Myocyte (in vitro differentiated cells): Measurements from ENCODE around the gene CTCF. TPM values are rescaled to one million over a fixed set of nuclear protein-coding genes. Genes with fewer than 3 reads are reported as not detected.
"Not testable (repeated sequence)": the region's sequence is repeated elsewhere in the genome, so short reads cannot be mapped to it uniquely, and the experiment has no call there.

Source experiments
- DNase-seq: peaks from one replicate; pipeline ENCODE4 v3.0.0-alpha.2; 2012; ENCODE audit warnings: low read depth
- polyA plus RNA-seq: library from polyadenylated mRNA; unstranded; fragments of >200 nt; gene quantifications from one replicate; pipeline ENCODE4 v1.2.1, GENCODE V29; 2012; ENCODE audit warnings: missing spikeins
- total RNA-seq: library from RNA; depleted of rRNA; stranded (reverse); fragments of >200 nt; gene quantifications from 2 replicates; pipeline ENCODE4 v1.2.3, GENCODE V29; 2014

Gene CTCF
- total RNA-seq: 27.9 and 35.7 TPM in 2 replicates
- polyA plus RNA-seq: 20.0 TPM

GRCh38 chr16:67562526-67562917 lies at the start of gene CTCF:
CTCF (plus strand) TSS chr16:67562526; CDS start chr16:67610833, 48,307 bp downstream.
- peak; percentile 81 for DNase-seq

GRCh38 chr16:67513892-67514291 lies 48.4 kb upstream of the CTCF start:
- not testable (repeated sequence) for DNase-seq

- peak; percentile 84 for DNase-seq
These were observed 47.9 kb upstream of the CTCF start for GRCh38 chr16:67514382-67514828.

GRCh38 chr16:67516296-67517154 lies 45.8 kb upstream of the CTCF start:
- peak; percentile 48 for DNase-seq

- no peak for DNase-seq
These were observed 45.2 kb upstream of the CTCF start for GRCh38 chr16:67517155-67517445.

GRCh38 chr16:67517661-67518423 lies 44.5 kb upstream of the CTCF start:
- no peak for DNase-seq

GRCh38 chr16:67518676-67519075 lies 43.6 kb upstream of the CTCF start:
- DNase-seq: no peak

- DNase-seq: no peak
These were observed 43.1 kb upstream of the CTCF start for GRCh38 chr16:67519242-67519641.

- DNase-seq: peak; percentile 98
These were observed 41.1 kb upstream of the CTCF start for GRCh38 chr16:67521095-67521804.

- DNase-seq: peak; percentile 65
These were observed 37.0 kb upstream of the CTCF start for GRCh38 chr16:67525176-67525860.

GRCh38 chr16:67526149-67526791 lies 36.1 kb upstream of the CTCF start:
- no peak for DNase-seq

GRCh38 chr16:67528222-67528869 lies 34.0 kb upstream of the CTCF start, which contains the start of gene RIPOR1:
RIPOR1 (plus strand) TSS chr16:67528829; CDS start chr16:67538447, 9,618 bp downstream.
- DNase-seq: peak; percentile 65

- peak; percentile 47 for DNase-seq
These were observed 33.3 kb upstream of the CTCF start for GRCh38 chr16:67528870-67529581.

- peak; percentile 49 for DNase-seq
These were observed 32.7 kb upstream of the CTCF start for GRCh38 chr16:67529582-67530012.

GRCh38 chr16:67530013-67530939 lies 32.0 kb upstream of the CTCF start:
- DNase-seq: peak; percentile 86

GRCh38 chr16:67531247-67531646 lies 31.1 kb upstream of the CTCF start:
- DNase-seq: no peak

- DNase-seq: no peak
These were observed 29.2 kb upstream of the CTCF start for GRCh38 chr16:67533024-67533560.

- not testable (repeated sequence) for DNase-seq
These were observed 28.3 kb upstream of the CTCF start for GRCh38 chr16:67533987-67534386.
